GM18951 (cell line): Measurements from ENCODE around the gene FSTL1.

ENCODE experiments used
- POLR2A ChIP-seq: IDR thresholded peaks from 4 replicates; pipeline ENCODE4 v1.6.1; 2011; ENCODE audit warnings: mild to moderate bottlenecking; ENCODE audit not compliant: insufficient read length, insufficient read depth; ENCODE audit errors: extremely low read depth
- in situ Hi-C: fragments of 300-500 bp; cut with MboI; formaldehyde crosslinking; loops from one replicate; pipeline ENCODE4 v1.12.0; 2022; ENCODE audit warnings: low sequenced_read_pairs, mixed read lengths, inconsistent platforms; ENCODE audit not compliant: unreplicated experiment

The FSTL1 gene

GRCh38 chr3:120450600-120451271 lies at the start of gene FSTL1:
FSTL1 (minus strand) TSS chr3:120450992; CDS start chr3:120450746, 246 bp downstream.
- in situ Hi-C loops: no loop called here
- TF ChIP-seq POLR2A: no peak

GRCh38 chr3:120498556-120499346 lies 48.0 kb upstream of the FSTL1 start:
- in situ Hi-C loops: no loop called here
- no peak for TF ChIP-seq POLR2A

- in situ Hi-C loops: no loop called here
- TF ChIP-seq POLR2A: no peak
Observed at GRCh38 chr3:120497818-120498217, 47.0 kb upstream of the FSTL1 start.

- in situ Hi-C loops: no loop called here
Observed at GRCh38 chr3:120497336-120497735, 46.5 kb upstream of the FSTL1 start.

GRCh38 chr3:120496278-120497002 lies 45.6 kb upstream of the FSTL1 start:
- in situ Hi-C loops: no loop called here
- no peak for TF ChIP-seq POLR2A

More at GRCh38 chr3:120497336-120497735, 46.5 kb upstream of the FSTL1 start:
- TF ChIP-seq POLR2A: no peak

- in situ Hi-C loops: no loop called here
- no peak for TF ChIP-seq POLR2A
Observed at GRCh38 chr3:120495809-120496208, 45.0 kb upstream of the FSTL1 start.

- TF ChIP-seq POLR2A: no peak
- in situ Hi-C loops: no loop called here
Observed at GRCh38 chr3:120492103-120492502, 41.3 kb upstream of the FSTL1 start.

- in situ Hi-C loops: no loop called here
- no peak for TF ChIP-seq POLR2A
Observed at GRCh38 chr3:120489421-120489820, 38.6 kb upstream of the FSTL1 start.

- in situ Hi-C loops: no loop called here
Observed at GRCh38 chr3:120488296-120488695, 37.5 kb upstream of the FSTL1 start.

GRCh38 chr3:120487191-120487650 lies 36.4 kb upstream of the FSTL1 start:
- no peak for TF ChIP-seq POLR2A
- in situ Hi-C loops: no loop called here

More at GRCh38 chr3:120488296-120488695, 37.5 kb upstream of the FSTL1 start:
- no peak for TF ChIP-seq POLR2A

GRCh38 chr3:120481081-120481480 lies 30.3 kb upstream of the FSTL1 start:
- in situ Hi-C loops: no loop called here
- no peak for TF ChIP-seq POLR2A

- no peak for TF ChIP-seq POLR2A
- in situ Hi-C loops: no loop called here
Observed at GRCh38 chr3:120477781-120478180, 27.0 kb upstream of the FSTL1 start.

- TF ChIP-seq POLR2A: no peak
- in situ Hi-C loops: no loop called here
Observed at GRCh38 chr3:120475722-120476377, 25.1 kb upstream of the FSTL1 start.
